NT2/D1 (cell line): ENCODE results near the gene IGFL4.
A peak's percentile ranks its signal among the peaks of the same experiment; 100 is the strongest.

Experiments
- DNase-seq: peaks from one replicate; pipeline ENCODE4 v3.0.0-alpha.2; 2011; ENCODE audit warnings: low read depth, low spot score
- H3K27me3 ChIP-seq: 2 replicates; pipeline ENCODE4 v1.6.0; 2011; ENCODE audit warnings: mild to moderate bottlenecking; ENCODE audit not compliant: insufficient read length, insufficient read depth
- H3K36me3 ChIP-seq: 2 replicates; pipeline ENCODE4 v1.6.1; 2011; ENCODE audit warnings: mild to moderate bottlenecking, low read length, mixed read lengths; ENCODE audit not compliant: insufficient read depth, insufficient read length
- H3K4me1 ChIP-seq: 2 replicates; pipeline ENCODE4 v1.5.1; 2011; ENCODE audit not compliant: insufficient read depth, insufficient read length
- H3K4me3 ChIP-seq: 2 replicates; pipeline ENCODE4 v1.5.1; 2011; ENCODE audit warnings: low read depth; ENCODE audit not compliant: insufficient read length
- H3K9ac ChIP-seq: 2 replicates; pipeline ENCODE4 v1.6.0; 2011; ENCODE audit warnings: low read depth; ENCODE audit not compliant: insufficient read length
- H3K9me3 ChIP-seq: 2 replicates; pipeline ENCODE4 v1.5.1; 2011; ENCODE audit warnings: mild to moderate bottlenecking, low read length; ENCODE audit not compliant: insufficient read depth
- SUZ12 ChIP-seq: IDR thresholded peaks from 2 replicates; pipeline ENCODE4 v1.6.1; 2011; ENCODE audit not compliant: insufficient read length, insufficient read depth; ENCODE audit errors: extremely low read depth
- YY1 ChIP-seq: IDR thresholded peaks from 2 replicates; pipeline ENCODE4 v1.6.1; 2011; ENCODE audit not compliant: insufficient read length, insufficient read depth
- ZNF274 ChIP-seq: IDR thresholded peaks from 2 replicates; pipeline ENCODE4 v1.6.1; 2011; ENCODE audit warnings: mild to moderate bottlenecking, low read depth, low read length

The IGFL4 gene

GRCh38 chr19:46018729-46019251 is 22.0 kb downstream of the IGFL4 start:
- Histone ChIP-seq H3K36me3 (peaks cover 8% of the 10 kb centered on the region), H3K4me1 (peaks cover 16% of the 10 kb centered on the region), H3K9ac (no peak overlapping the region), H3K27me3 (peaks cover 26% of the 10 kb centered on the region), H3K4me3 (no peak overlapping the region), H3K9me3 (no peaks in the 10 kb centered on the region)
- TF ChIP-seq SUZ12 (no peak), ZNF274 (no peak), YY1 (no peak)
- no peak for DNase-seq

GRCh38 chr19:46017874-46018675 is 22.7 kb downstream of the IGFL4 start:
- Histone ChIP-seq H3K9me3 (no peaks in the 10 kb centered on the region), H3K9ac (no peak overlapping the region), H3K4me3 (no peak overlapping the region), H3K27me3 (peaks cover 27% of the 10 kb centered on the region), H3K4me1 (peaks cover 16% of the 10 kb centered on the region), H3K36me3 (peaks cover 8% of the 10 kb centered on the region)
- no peak for TF ChIP-seq ZNF274
- no peak for TF ChIP-seq SUZ12
- no peak for TF ChIP-seq YY1
- DNase-seq: no peak

- DNase-seq: no peak
- H3K36me3 ChIP-seq: peaks cover 8% of the 10 kb centered on the region
- H3K4me3 ChIP-seq: no peak overlapping the region
- TF ChIP-seq ZNF274 (no peak), YY1 (no peak), SUZ12 (no peak)
- peaks cover 14% of the 10 kb centered on the region for H3K4me1 ChIP-seq
- peaks cover 27% of the 10 kb centered on the region for H3K27me3 ChIP-seq
- H3K9me3 ChIP-seq: no peaks in the 10 kb centered on the region
- no peak overlapping the region for H3K9ac ChIP-seq
Measured at GRCh38 chr19:46017095-46017429, 23.7 kb downstream of the IGFL4 start.

GRCh38 chr19:46016426-46017094 is 24.2 kb downstream of the IGFL4 start:
- H3K36me3 ChIP-seq: peaks cover 8% of the 10 kb centered on the region
- TF ChIP-seq SUZ12: no peak
- TF ChIP-seq YY1: no peak
- TF ChIP-seq ZNF274: no peak
- peaks cover 27% of the 10 kb centered on the region for H3K27me3 ChIP-seq
- peak overlapping the region; percentile 33 for H3K4me3 ChIP-seq
- peak overlapping the region; percentile 67 for H3K9ac ChIP-seq
- DNase-seq: peak; percentile 61
- H3K9me3 ChIP-seq: no peaks in the 10 kb centered on the region
- H3K4me1 ChIP-seq: peaks cover 11% of the 10 kb centered on the region

GRCh38 chr19:46015687-46016425 is 24.9 kb downstream of the IGFL4 start:
- peak overlapping the region; percentile 67 for H3K9ac ChIP-seq
- peak; percentile 93 for TF ChIP-seq SUZ12
- no peak for TF ChIP-seq ZNF274

GRCh38 chr19:46014941-46015686 is 25.7 kb downstream of the IGFL4 start:
- no peaks in the 10 kb centered on the region for H3K9me3 ChIP-seq
- H3K9ac ChIP-seq: peak overlapping the region; percentile 67
- TF ChIP-seq YY1 (no peak), SUZ12 (no peak), ZNF274 (no peak)
- peaks cover 27% of the 10 kb centered on the region for H3K27me3 ChIP-seq
- DNase-seq: peak; percentile 50
- peaks cover 7% of the 10 kb centered on the region for H3K4me1 ChIP-seq
- peak overlapping the region; percentile 43 for H3K4me3 ChIP-seq
- peaks cover 8% of the 10 kb centered on the region for H3K36me3 ChIP-seq

More at GRCh38 chr19:46015687-46016425, 24.9 kb downstream of the IGFL4 start:
- H3K4me1 ChIP-seq: peaks cover 9% of the 10 kb centered on the region
- peaks cover 8% of the 10 kb centered on the region for H3K36me3 ChIP-seq
- no peak for DNase-seq
- H3K27me3 ChIP-seq: peaks cover 27% of the 10 kb centered on the region
- peak overlapping the region; percentile 33 for H3K4me3 ChIP-seq
- H3K9me3 ChIP-seq: no peaks in the 10 kb centered on the region
